OCI-LY7 (cell line): ENCODE data around the gene PCIF1.

ENCODE experiments used
- EZH2phosphoT487 ChIP-seq: fragments of 200-600 bp; sonication (generic); IDR thresholded peaks from 2 replicates; pipeline ENCODE4 v1.6.1; 2018; ENCODE audit warnings: low read depth, borderline replicate concordance, mild to moderate bottlenecking, mixed run types, antibody characterized with exemption, low read length, moderate library complexity, mixed read lengths
- TF ChIP-seq, protein P1 (sequence below): fragments of 200-600 bp; sonication (generic); conservative IDR thresholded peaks from 2 replicates; pipeline ENCODE4 v1.5.1; 2014; ENCODE audit warnings: mild to moderate bottlenecking, antibody characterized with exemption, low read length, moderate library complexity, mixed read lengths

DNA sequence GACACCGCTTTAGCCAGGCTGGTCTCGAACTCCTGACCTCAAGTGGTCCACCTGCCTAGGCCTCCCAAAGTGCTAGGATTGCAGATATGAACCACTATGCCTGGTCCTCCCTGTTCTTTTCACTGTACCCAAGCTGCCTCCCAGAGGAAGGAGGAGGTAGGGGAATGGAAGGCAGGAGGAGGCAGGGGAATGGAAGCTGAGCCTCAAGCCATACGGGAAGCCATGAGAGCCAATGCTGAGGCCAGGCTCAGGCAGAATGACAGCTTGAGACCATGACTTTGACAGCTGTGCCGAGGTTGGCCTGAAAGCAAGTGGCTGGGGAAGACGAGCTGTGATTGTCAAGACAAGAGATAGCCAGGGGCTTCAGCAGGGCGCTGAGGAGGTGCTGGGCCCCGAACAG is 51.1 kb downstream of the PCIF1 start:
- TF ChIP-seq, protein P1, sequence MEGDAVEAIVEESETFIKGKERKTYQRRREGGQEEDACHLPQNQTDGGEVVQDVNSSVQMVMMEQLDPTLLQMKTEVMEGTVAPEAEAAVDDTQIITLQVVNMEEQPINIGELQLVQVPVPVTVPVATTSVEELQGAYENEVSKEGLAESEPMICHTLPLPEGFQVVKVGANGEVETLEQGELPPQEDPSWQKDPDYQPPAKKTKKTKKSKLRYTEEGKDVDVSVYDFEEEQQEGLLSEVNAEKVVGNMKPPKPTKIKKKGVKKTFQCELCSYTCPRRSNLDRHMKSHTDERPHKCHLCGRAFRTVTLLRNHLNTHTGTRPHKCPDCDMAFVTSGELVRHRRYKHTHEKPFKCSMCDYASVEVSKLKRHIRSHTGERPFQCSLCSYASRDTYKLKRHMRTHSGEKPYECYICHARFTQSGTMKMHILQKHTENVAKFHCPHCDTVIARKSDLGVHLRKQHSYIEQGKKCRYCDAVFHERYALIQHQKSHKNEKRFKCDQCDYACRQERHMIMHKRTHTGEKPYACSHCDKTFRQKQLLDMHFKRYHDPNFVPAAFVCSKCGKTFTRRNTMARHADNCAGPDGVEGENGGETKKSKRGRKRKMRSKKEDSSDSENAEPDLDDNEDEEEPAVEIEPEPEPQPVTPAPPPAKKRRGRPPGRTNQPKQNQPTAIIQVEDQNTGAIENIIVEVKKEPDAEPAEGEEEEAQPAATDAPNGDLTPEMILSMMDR: no peak
- no peak for TF ChIP-seq EZH2phosphoT487
